HepG2 (cell line): ENCODE results near the gene IL24. TPM values are rescaled to one million over a fixed set of nuclear protein-coding genes. Genes with fewer than 3 reads are reported as not detected.

Experiments
- ATAC-seq: fragments of 200-7000 bp; cut with Tn5 transposase; 3 replicates; pipeline ENCODE4 v1.9.1; 2020; ENCODE audit warnings: mild to moderate bottlenecking, moderate library complexity
- BruUV-seq: library from RNA; stranded (reverse); fragments of 400-500 nt; replicated peaks from 2 replicates; lab custom pipeline; 2021; lab: Mats Ljungman, UMichigan
- CTCF ChIA-PET: fragments of 300-600 bp; formaldehyde crosslinking; extraction: SDS; loops from one replicate; lab custom pipeline; 2021; ENCODE audit warnings: low total read pairs, inconsistent platforms, low intra/inter-chr PET ratio; lab: Yijun Ruan, JAX
- POLR2A ChIA-PET: fragments of 350-600 bp; sonication (Branson Sonifier 250); formaldehyde crosslinking; loops from one replicate; lab custom pipeline; 2020; ENCODE audit warnings: antibody characterized with exemption, inconsistent platforms; lab: Yijun Ruan, JAX
- DNase-seq: peaks from one replicate; pipeline ENCODE4 v3.0.0-alpha.2; 2015; ENCODE audit warnings: low spot score
- FAIRE-seq: peaks from 3 replicates; lab custom pipeline; 2011; peaks lifted over from hg19 to GRCh38; lab: Jason Lieb, UNC
- H2AFZ ChIP-seq: one replicate; pipeline ENCODE4 v1.6.1; 2011; ENCODE audit warnings: low read length, inconsistent platforms
- H3K27ac ChIP-seq: fragments of 300-600 bp; 3 replicates; pipeline ENCODE4 v1.8.0; 2011; ENCODE audit warnings: mixed run types, mild to moderate bottlenecking, mixed read lengths, low read length, inconsistent platforms; ENCODE audit not compliant: insufficient read depth; ENCODE audit errors: extremely low read length
- H3K27me3 ChIP-seq, 2 experiments: fragments of 200-600 bp in 1 of 2; 2 replicates in 1 of 2; 3 replicates in 1 of 2; pipeline versions ENCODE4 v1.6.0 to v1.8.0; 2011; ENCODE audit warnings: low read length in 2 of 2, mild to moderate bottlenecking in 2 of 2, moderate library complexity in 2 of 2, inconsistent platforms in 1 of 2; ENCODE audit not compliant: insufficient read depth in 2 of 2, control insufficient read depth in 1 of 2
- H3K36me3 ChIP-seq, 2 experiments: fragments of 200-600 bp in 1 of 2; replicated peaks in 1 of 2; 2 replicates in 1 of 2; 3 replicates in 1 of 2; pipeline versions ENCODE4 v1.5.1 to v1.8.0; 2011; ENCODE audit warnings: low read length in 2 of 2, inconsistent platforms in 1 of 2; ENCODE audit not compliant: insufficient read depth in 2 of 2, control insufficient read depth in 1 of 2
- H3K4me1 ChIP-seq: 2 replicates; pipeline ENCODE4 v1.5.1; 2012; ENCODE audit warnings: low read length, inconsistent platforms; ENCODE audit not compliant: insufficient read depth
- H3K4me2 ChIP-seq: 2 replicates; pipeline ENCODE4 v1.6.0; 2011; ENCODE audit warnings: low read depth, low read length, inconsistent platforms
- H3K4me3 ChIP-seq, 3 experiments: fragments of 200-600 bp in 1 of 3; sonication (generic), shearing (Covaris generic) in 1 of 3; replicated peaks in 1 of 3; 2 replicates each; pipeline ENCODE4 v1.5.1; 2011 to 2016; ENCODE audit warnings: low read length in 3 of 3, inconsistent platforms in 2 of 3, low read depth in 2 of 3, mild to moderate bottlenecking in 2 of 3, control low read depth in 1 of 3, mixed read lengths in 1 of 3; ENCODE audit not compliant: insufficient read depth in 1 of 3
- H3K79me2 ChIP-seq: one replicate; pipeline ENCODE4 v1.6.1; 2011; ENCODE audit warnings: low read length, inconsistent platforms; ENCODE audit not compliant: insufficient read depth
- H3K9ac ChIP-seq: 2 replicates; pipeline ENCODE4 v1.6.0; 2011; ENCODE audit warnings: mild to moderate bottlenecking, low read depth, low read length, inconsistent platforms; ENCODE audit not compliant: insufficient read depth
- H3K9me3 ChIP-seq: 2 replicates; pipeline ENCODE4 v1.5.1; 2012; ENCODE audit warnings: mild to moderate bottlenecking, low read length
- H4K20me1 ChIP-seq: 2 replicates; pipeline ENCODE4 v1.6.0; 2011; ENCODE audit warnings: inconsistent platforms, mild to moderate bottlenecking, low read length, moderate library complexity; ENCODE audit not compliant: insufficient read depth
- AKAP8 ChIP-seq: sonication (generic); formaldehyde crosslinking; IDR thresholded peaks from 2 replicates; pipeline ENCODE4 v1.5.1; 2020; ENCODE audit warnings: mild to moderate bottlenecking, missing genetic modification reagents
- FOXJ3 ChIP-seq: sonication (generic); formaldehyde crosslinking; IDR thresholded peaks from 2 replicates; pipeline ENCODE4 v1.4.0; 2020; ENCODE audit warnings: missing genetic modification reagents, mild to moderate bottlenecking, borderline replicate concordance
- NR3C1 ChIP-seq: sonication (generic); formaldehyde crosslinking; IDR thresholded peaks from 2 replicates; pipeline ENCODE4 v1.4.0; 2020; ENCODE audit warnings: missing genetic modification reagents
- PBX2 ChIP-seq: IDR thresholded peaks from 2 replicates; pipeline ENCODE4 v1.6.1; 2016; ENCODE audit warnings: control low read depth
- RBM22 ChIP-seq: fragments of 200-400 bp; formaldehyde crosslinking; optimal IDR thresholded peaks from 2 replicates; pipeline ENCODE3; 2017; ENCODE audit warnings: mild to moderate bottlenecking, low read length, moderate library complexity
- REST ChIP-seq, 2 experiments: IDR thresholded peaks; 2 replicates each; pipeline ENCODE4 v1.6.1; 2011 to 2012; ENCODE audit warnings: low read length in 2 of 2, borderline replicate concordance in 1 of 2, low read depth in 1 of 2, mild to moderate bottlenecking in 1 of 2, moderate library complexity in 1 of 2
- SOX5 ChIP-seq: IDR thresholded peaks from 2 replicates; pipeline ENCODE4 v1.6.1; 2016; ENCODE audit warnings: borderline replicate concordance
- SRSF4 ChIP-seq: fragments of 200-400 bp; formaldehyde crosslinking; IDR thresholded peaks from one replicate; pipeline ENCODE4 v1.6.1; 2018; ENCODE audit warnings: mild to moderate bottlenecking, low read depth, low read length, moderate library complexity; ENCODE audit not compliant: poor library complexity, severe bottlenecking
- ZBTB7A ChIP-seq: sonication (generic); formaldehyde crosslinking; IDR thresholded peaks from 2 replicates; pipeline ENCODE4 v1.8.0; 2022; ENCODE audit warnings: mild to moderate bottlenecking, missing genetic modification reagents
- ZNF205 ChIP-seq: IDR thresholded peaks from 2 replicates; pipeline ENCODE4 v1.6.1; 2018; ENCODE audit warnings: missing biosample characterization, missing genetic modification reagents
- ZNF30 ChIP-seq: sonication (generic); formaldehyde crosslinking; IDR thresholded peaks from 2 replicates; pipeline ENCODE4 v1.5.0; 2020; ENCODE audit warnings: mild to moderate bottlenecking, missing genetic modification reagents
- ZNF556 ChIP-seq: sonication (generic); formaldehyde crosslinking; IDR thresholded peaks from 2 replicates; pipeline ENCODE4 v1.4.0; 2020; ENCODE audit warnings: mild to moderate bottlenecking, missing genetic modification reagents, borderline replicate concordance
- ZNF678 ChIP-seq: sonication (generic); formaldehyde crosslinking; IDR thresholded peaks from 2 replicates; pipeline ENCODE4 v1.4.0; 2020; ENCODE audit warnings: mild to moderate bottlenecking, missing genetic modification reagents
- WGBS: methylation state at CpG from one replicate; pipeline ENCODE4 v1.1.6; 2017; ENCODE audit warnings: low lambda C conversion rate; 5-methylcytosine and 5-hydroxymethylcytosine counted together
- in situ Hi-C: cut with HindIII; loops from 2 replicates; pipeline ENCODE4 v1.10.0; 2017; ENCODE audit warnings: low pct_unique_long_range_greater_than_20kb; ENCODE audit not compliant: extremely low pct_ligation_motif_present
- intact Hi-C: fragments of 100-400 bp; cut with micrococcal nuclease; formaldehyde crosslinking; loops from one replicate; pipeline ENCODE4 v1.10.0; 2022; ENCODE audit not compliant: unreplicated experiment
- polyA plus RNA-seq, 8 experiments: library from polyadenylated mRNA; depleted of rRNA in 3 of 8; stranded (reverse) in 7 of 8; unstranded in 1 of 8; fragments of >200 nt; fragmentation: Illumina TruSeq in 4 of 8; extraction: Trizol in 4 of 8; gene quantifications; 2 replicates each; pipeline versions ENCODE4 v1.2.1 to v1.2.3, GENCODE V29; 2011 to 2016; ENCODE audit warnings: low read depth in 4 of 8, missing spikeins in 1 of 8, mixed read lengths in 1 of 8; ENCODE audit not compliant: insufficient read depth in 1 of 8
- total RNA-seq, 5 experiments: library from RNA; depleted of rRNA; stranded (reverse); fragments of >200 nt; fragmentation: Illumina TruSeq; extraction: Trizol; gene quantifications; 2 replicates each; pipeline ENCODE4 v1.2.3, GENCODE V29; 2016; ENCODE audit warnings: low read depth in 1 of 5
- TF ChIP-seq, protein P1 (sequence below): sonication (generic); formaldehyde crosslinking; IDR thresholded peaks from 2 replicates; pipeline ENCODE4 v1.4.0; 2020; ENCODE audit warnings: missing genetic modification reagents, borderline replicate concordance

The IL24 gene
- total and polyA plus RNA-seq, 2 of the 13 experiments (the other 11 are each of a cell fraction or from before 2014, with no cell fraction given): not detected

GRCh38 chr1:206922524-206922923 is 25.3 kb downstream of the IL24 start:
- peaks cover 0 to 1% of the 10 kb centered on the region in 2 experiments; a peak in 1 of 5 replicates for H3K27me3 ChIP-seq
- no peak overlapping the region for H3K4me3 ChIP-seq
- 0% methylated on average over 1 of the region's 1 CpG for WGBS
- H3K4me2 ChIP-seq: peak overlapping the region; percentile 70
- no peaks in the 10 kb centered on the region for H3K9me3 ChIP-seq
- H3K36me3 ChIP-seq: no peaks in the 10 kb centered on the region
- H4K20me1 ChIP-seq: no peaks in the 10 kb centered on the region
- FAIRE-seq (no peak), DNase-seq (no peak), ATAC-seq (no peak)
- peaks cover 34% of the 10 kb centered on the region for H3K4me1 ChIP-seq
- ChIA-PET POLR2A (no interaction called here), CTCF (no interaction called here)
- no peak overlapping the region for H2AFZ ChIP-seq
- no peaks in the 10 kb centered on the region for H3K79me2 ChIP-seq
- intact Hi-C loops (no loop called here), in situ Hi-C loops (loop anchor here (25.0 kb wide), 1 partner anchor 285 kb away; the partner anchor contains the start of gene DYRK3)
- BruUV-seq: no TSS peak
- TF ChIP-seq AKAP8 (no peak), ZNF678 (CRISPR knock-in tag) (no peak), ZBTB7A (CRISPR knock-in tag) (no peak), REST (IDR thresholded peaks at IDR 0.05; ENCODE audit: borderline replicate concordance in 1 of 2, low read depth in 1 of 2, low read length in 2 of 2) (no peak), FOXJ3 (CRISPR knock-in tag) (no peak), SOX5 (CRISPR knock-in tag) (no peak), NR3C1 (no peak), SRSF4 (no peak), ZNF30 (CRISPR knock-in tag) (no peak), RBM22 (no peak), PBX2 (CRISPR knock-in tag) (no peak), ZNF556 (CRISPR knock-in tag) (no peak), ZNF205 (CRISPR knock-in tag) (no peak)
- TF ChIP-seq, protein P1, sequence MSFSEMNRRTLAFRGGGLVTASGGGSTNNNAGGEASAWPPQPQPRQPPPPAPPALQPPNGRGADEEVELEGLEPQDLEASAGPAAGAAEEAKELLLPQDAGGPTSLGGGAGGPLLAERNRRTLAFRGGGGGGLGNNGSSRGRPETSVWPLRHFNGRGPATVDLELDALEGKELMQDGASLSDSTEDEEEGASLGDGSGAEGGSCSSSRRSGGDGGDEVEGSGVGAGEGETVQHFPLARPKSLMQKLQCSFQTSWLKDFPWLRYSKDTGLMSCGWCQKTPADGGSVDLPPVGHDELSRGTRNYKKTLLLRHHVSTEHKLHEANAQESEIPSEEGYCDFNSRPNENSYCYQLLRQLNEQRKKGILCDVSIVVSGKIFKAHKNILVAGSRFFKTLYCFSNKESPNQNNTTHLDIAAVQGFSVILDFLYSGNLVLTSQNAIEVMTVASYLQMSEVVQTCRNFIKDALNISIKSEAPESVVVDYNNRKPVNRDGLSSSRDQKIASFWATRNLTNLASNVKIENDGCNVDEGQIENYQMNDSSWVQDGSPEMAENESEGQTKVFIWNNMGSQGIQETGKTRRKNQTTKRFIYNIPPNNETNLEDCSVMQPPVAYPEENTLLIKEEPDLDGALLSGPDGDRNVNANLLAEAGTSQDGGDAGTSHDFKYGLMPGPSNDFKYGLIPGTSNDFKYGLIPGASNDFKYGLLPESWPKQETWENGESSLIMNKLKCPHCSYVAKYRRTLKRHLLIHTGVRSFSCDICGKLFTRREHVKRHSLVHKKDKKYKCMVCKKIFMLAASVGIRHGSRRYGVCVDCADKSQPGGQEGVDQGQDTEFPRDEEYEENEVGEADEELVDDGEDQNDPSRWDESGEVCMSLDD: no peak
- no peak overlapping the region for H3K9ac ChIP-seq
- H3K27ac ChIP-seq: no peak overlapping the region
